GM23248 (cell line): ENCODE data around the gene APEX2.

Experiments used
- EZH2 ChIP-seq: fragments of 200-600 bp; sonication (generic); IDR thresholded peaks from 2 replicates; pipeline ENCODE4 v1.6.1; 2018; ENCODE audit warnings: antibody characterized with exemption, mild to moderate bottlenecking; ENCODE audit not compliant: insufficient read depth, poor library complexity, severe bottlenecking
- EZH2phosphoT487 ChIP-seq: fragments of 200-600 bp; sonication (generic); IDR thresholded peaks from 2 replicates; pipeline ENCODE4 v1.6.1; 2018; ENCODE audit warnings: antibody characterized with exemption, moderate library complexity, mild to moderate bottlenecking, low read depth; ENCODE audit not compliant: insufficient read depth

DNA sequence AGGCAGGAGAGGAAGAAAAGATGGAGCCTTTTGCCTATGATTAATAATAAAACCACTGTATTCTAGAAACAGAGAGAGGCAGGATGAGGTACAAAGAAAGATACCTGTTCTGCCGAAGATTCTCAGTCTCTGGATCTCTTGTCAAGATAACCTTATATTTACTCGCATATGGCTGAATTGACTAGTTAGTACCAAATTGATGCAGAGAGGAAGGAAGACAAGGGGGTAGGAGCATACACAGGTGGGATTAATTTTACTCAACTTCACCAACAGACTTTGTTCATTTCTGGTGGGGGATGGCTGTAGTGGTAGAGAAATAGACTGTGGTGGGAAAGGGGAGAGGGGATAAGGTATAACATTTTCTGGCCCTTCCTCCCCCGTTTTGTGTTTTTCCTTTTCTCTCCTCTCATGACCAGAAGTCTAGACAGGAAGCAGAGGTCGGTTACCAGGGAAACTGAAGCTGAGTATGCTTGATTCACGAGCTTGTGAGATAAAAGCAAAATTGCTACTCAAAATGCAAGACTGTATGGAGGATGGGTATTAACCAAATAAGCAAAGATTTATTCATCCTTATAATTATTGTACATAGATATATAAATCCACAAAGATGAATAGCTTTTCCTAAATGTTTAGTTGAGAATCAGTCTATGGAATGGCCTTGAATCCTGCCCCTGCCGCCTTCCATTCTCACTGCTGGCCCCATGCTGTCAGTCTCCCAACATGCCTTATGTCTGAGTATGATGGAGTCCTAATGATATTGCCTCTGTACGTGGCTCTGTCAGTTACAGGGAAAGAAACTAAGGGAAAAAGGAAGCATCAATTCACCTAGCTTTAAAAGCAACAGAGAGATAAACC is 56.9 kb downstream of the APEX2 start:
- TF ChIP-seq EZH2phosphoT487 = no peak
- TF ChIP-seq EZH2 = no peak
